Panc1 (cell line): ENCODE measurements around the gene MAT2A. TPM values are rescaled to one million over a fixed set of nuclear protein-coding genes. Genes with fewer than 3 reads are reported as not detected.

Experiments
- ATAC-seq: fragments of 200-7000 bp; cut with Tn5 transposase; 2 replicates; pipeline ENCODE4 v1.9.1; 2020; ENCODE audit warnings: mild to moderate bottlenecking, moderate library complexity
- Bru-seq: library from RNA; stranded (reverse); fragments of 400-500 nt; gene quantifications from one replicate; lab custom pipeline; 2021; lab: Mats Ljungman, UMichigan
- BruChase-seq, 2 experiments: library from RNA; stranded (reverse); fragments of 400-500 nt; gene quantifications; one replicate each; lab custom pipeline; 2021; lab: Mats Ljungman, UMichigan
- BruUV-seq: library from RNA; stranded (reverse); fragments of 400-500 nt; replicated peaks from 2 replicates; lab custom pipeline; 2021; lab: Mats Ljungman, UMichigan
- CTCF ChIA-PET: fragments of 300-600 bp; sonication (Branson Sonifier 250); formaldehyde crosslinking; loops from one replicate; lab custom pipeline; 2022; ENCODE audit warnings: antibody characterized with exemption; lab: Charles Lee
- POLR2A ChIA-PET: fragments of 300-600 bp; sonication (Branson Sonifier 250); formaldehyde crosslinking; loops from one replicate; lab custom pipeline; 2022; ENCODE audit warnings: antibody characterized with exemption; lab: Charles Lee
- DNase-seq: peaks from one replicate; pipeline ENCODE4 v3.0.0-alpha.2; 2010; ENCODE audit warnings: low read depth, low spot score
- H3K27ac ChIP-seq: 2 replicates; pipeline ENCODE4 v1.5.1; 2011; ENCODE audit warnings: mild to moderate bottlenecking, low read length, inconsistent platforms
- H3K27me3 ChIP-seq: fragments of 200-500 bp; sonication (Bioruptor generic); 2 replicates; pipeline ENCODE4 v1.6.0; 2014; ENCODE audit warnings: low read length, inconsistent platforms; ENCODE audit not compliant: control insufficient read depth, insufficient read depth
- H3K36me3 ChIP-seq: fragments of 200-500 bp; sonication (Bioruptor generic); 2 replicates; pipeline ENCODE4 v1.5.1; 2014; ENCODE audit warnings: inconsistent platforms, mild to moderate bottlenecking, low read length, moderate library complexity; ENCODE audit not compliant: control insufficient read depth, insufficient read depth
- H3K4me1 ChIP-seq: 2 replicates; pipeline ENCODE4 v1.5.1; 2011; ENCODE audit warnings: inconsistent platforms, mild to moderate bottlenecking, low read length, moderate library complexity; ENCODE audit not compliant: control insufficient read depth, insufficient read depth
- H3K4me3 ChIP-seq, 2 experiments: 2 replicates each; pipeline ENCODE4 v1.5.1; 2011 to 2012; ENCODE audit warnings: low read depth in 2 of 2, low read length in 2 of 2, mild to moderate bottlenecking in 2 of 2, inconsistent platforms in 1 of 2, moderate library complexity in 1 of 2
- H3K9me3 ChIP-seq: fragments of 200-500 bp; sonication (Bioruptor generic); 2 replicates; pipeline ENCODE4 v1.5.1; 2014; ENCODE audit warnings: low read depth, mild to moderate bottlenecking, inconsistent platforms, low read length, moderate library complexity; ENCODE audit not compliant: control insufficient read depth, insufficient read depth
- CTCF ChIP-seq: fragments of 450-650 bp; IDR thresholded peaks from 2 replicates; pipeline ENCODE4 v1.5.1; 2017; ENCODE audit warnings: mild to moderate bottlenecking
- POLR2AphosphoS5 ChIP-seq: IDR thresholded peaks from 2 replicates; pipeline ENCODE4 v1.6.1; 2012; ENCODE audit warnings: mild to moderate bottlenecking, low read depth, low read length, moderate library complexity
- REST ChIP-seq, 2 experiments: IDR thresholded peaks; 2 replicates each; pipeline ENCODE4 v1.6.1; 2011 to 2012; ENCODE audit warnings: low read depth in 2 of 2, control low read depth in 1 of 2, low read length in 1 of 2, mild to moderate bottlenecking in 1 of 2, moderate library complexity in 1 of 2; ENCODE audit not compliant: insufficient read depth in 1 of 2
- SIN3A ChIP-seq: IDR thresholded peaks from 2 replicates; pipeline ENCODE4 v1.6.1; 2012; ENCODE audit warnings: low read depth, mild to moderate bottlenecking, low read length, moderate library complexity, borderline replicate concordance; ENCODE audit not compliant: insufficient read depth
- TCF7L2 ChIP-seq: IDR thresholded peaks from 2 replicates; pipeline ENCODE4 v1.6.1; 2011; ENCODE audit warnings: mild to moderate bottlenecking, low read depth, low read length, inconsistent platforms
- in situ Hi-C: cut with HindIII; loops from 2 replicates; pipeline ENCODE4 v1.10.0; 2016; ENCODE audit warnings: low sequenced_read_pairs, low pct_unique_long_range_greater_than_20kb
- intact Hi-C: fragments of 100-400 bp; cut with micrococcal nuclease; formaldehyde crosslinking; loops from one replicate; pipeline ENCODE4 v1.10.0; 2022; ENCODE audit not compliant: unreplicated experiment
- long read RNA-seq: library from polyadenylated mRNA; unstranded; transcript quantifications from one replicate; pipeline ENCODE4 v2.0.0, GENCODE V29; 2021; ENCODE audit not compliant: unreplicated experiment
- polyA plus RNA-seq: library from polyadenylated mRNA; unstranded; fragments of >200 nt; gene quantifications from one replicate; pipeline ENCODE4 v1.2.1, GENCODE V29; 2012; ENCODE audit warnings: missing spikeins; ENCODE audit not compliant: insufficient read length
- total RNA-seq: library from RNA; stranded (reverse); gene quantifications from one replicate; pipeline ENCODE4 v1.2.1, GENCODE V29; 2021; ENCODE audit not compliant: unreplicated experiment

MAT2A gene
- total RNA-seq (547 TPM), Bru-seq, nascent RNA (percentile 100 among the genes with signal in this experiment), BruChase-seq, experiment 1, labeled RNA remaining after a 2-hour chase (percentile 100 among the genes with signal in this experiment), BruChase-seq, experiment 2, labeled RNA remaining after a 6-hour chase (percentile 98 among the genes with signal in this experiment)
- polyA plus RNA-seq: 391 TPM
- long read RNA-seq, transcript MAT2A-201 (9 exons, 2,819 nt): major isoform, 98 of 406 reads
- long read RNA-seq, partial matches to known transcripts: 145 of 406 reads
- long read RNA-seq, other reads (novel, unspliced or antisense): 155 of 406 reads

GRCh38 chr2:85538507-85539360, at the start of gene MAT2A:
Gene MAT2A (plus strand): TSS chr2:85539168. CDS start chr2:85539288, 120 bp downstream.
- no TSS peak for BruUV-seq
- CTCF ChIA-PET: interaction anchor here (1.2 to 2.3 kb wide), 2 partner anchors 89 to 119 kb away, joined by 4 to 11 read pairs; no protein-coding TSS in a partner anchor
- Histone ChIP-seq H3K27ac (peak within 1 kb of the TSS; percentile 100), H3K4me1 (peaks cover 53% of the 10 kb centered on the region), H3K27me3 (no peaks in the 10 kb centered on the region), H3K9me3 (no peaks in the 10 kb centered on the region), H3K36me3 (peaks cover 35% of the 10 kb centered on the region), H3K4me3 (peak within 1 kb of the TSS; percentile 99 to 100)
- intact Hi-C loops (loop anchor here (2.0 kb wide), 1 partner anchor 118 kb away; no protein-coding TSS in a partner anchor), in situ Hi-C loops (loop anchor here (25.0 kb wide), 1 partner anchor 126 kb away; the partner anchor contains the start of genes CAPG and SH2D6)
- POLR2A ChIA-PET: interaction anchor here (0.6 to 3.0 kb wide), 20 partner anchors 11 to 144 kb away, joined by 3 to 18 read pairs (median 4); partner anchors contain the start of gene SH2D6
- DNase-seq (no peak), ATAC-seq (peak; percentile 82)
- TF ChIP-seq POLR2AphosphoS5 (peak; percentile 99), SIN3A (peak; percentile 77; the same call in 1 of the 2 replicates), CTCF (peak; percentile 88), TCF7L2 (peak; percentile 77; the same call in 1 of the 2 replicates), REST (IDR thresholded peaks at IDR 0.05; ENCODE audit: insufficient read depth in 1 of 2, low read depth in 2 of 2, low read length in 1 of 2) (peak; percentile 33 to 63; a peak in 1 of 4 replicates)

- Histone ChIP-seq H3K36me3 (no peaks in the 10 kb centered on the region), H3K4me1 (no peaks in the 10 kb centered on the region), H3K27ac (peak overlapping the region; percentile 41; the same call in 1 of the 2 replicates), H3K4me3 (no peak overlapping the region), H3K27me3 (no peaks in the 10 kb centered on the region), H3K9me3 (0 out of 2 replicates have a peak, but pooled peaks cover 3% of the 10 kb centered on the region)
- DNase-seq (no peak), ATAC-seq (peak; percentile 62)
- in situ Hi-C loops (no loop called here), intact Hi-C loops (loop anchor here (10.0 kb wide), 1 partner anchor 66 kb away; no protein-coding TSS in a partner anchor)
- ChIA-PET POLR2A (no interaction called here), CTCF (no interaction called here)
- BruUV-seq: no TSS peak
- TF ChIP-seq REST (IDR thresholded peaks at IDR 0.05; ENCODE audit: insufficient read depth in 1 of 2, low read depth in 2 of 2, low read length in 1 of 2) (no peak), TCF7L2 (no peak), POLR2AphosphoS5 (no peak), SIN3A (no peak), CTCF (no peak)
Observed at GRCh38 chr2:85490861-85491755, 47.9 kb upstream of the MAT2A start.
